ENCODE data around the gene KBTBD6.
"Not testable (repeated sequence)": the region's sequence is repeated elsewhere in the genome, so short reads cannot be mapped to it uniquely, and the experiment has no call there.

Gene KBTBD6

DNA sequence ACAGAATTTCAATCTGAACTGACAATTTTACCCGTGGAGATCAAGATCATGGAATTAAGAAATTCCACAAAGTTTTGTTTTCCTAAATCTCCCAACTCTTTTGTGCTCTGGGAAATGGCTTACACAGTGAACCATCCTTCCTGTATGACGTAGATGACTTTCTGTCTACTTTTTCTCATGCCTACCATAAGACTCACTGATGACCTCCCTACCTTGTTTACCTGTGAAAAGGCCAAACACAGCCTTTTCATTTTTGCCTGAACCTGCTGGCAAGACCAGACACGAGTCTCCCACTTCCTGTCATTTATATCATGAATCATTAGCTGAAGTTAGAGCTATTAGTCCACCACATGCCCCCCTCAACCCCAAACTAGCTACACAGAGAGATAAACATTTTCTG lies 4.6 kb upstream of the KBTBD6 start:
- DNase-seq (ENCODE audit: insufficient read length, low spot score), result no peak
- TF ChIP-seq POLR2AphosphoS5 (IDR thresholded peaks at IDR 0.05; ENCODE audit: low read depth, low read length) (no peak), POU2F2 (IDR thresholded peaks at IDR 0.05; ENCODE audit: low read depth, low read length) (no peak), TAF1 (IDR thresholded peaks at IDR 0.05; ENCODE audit: low read depth, low read length) (no peak), POLR2A (IDR thresholded peaks at IDR 0.05; ENCODE audit: low read depth, low read length) (no peak), PAX5 (IDR thresholded peaks at IDR 0.05; ENCODE audit: insufficient read depth, low read length, severe bottlenecking) (no peak), SPI1 (IDR thresholded peaks at IDR 0.05; ENCODE audit: low read depth, low read length) (no peak)
- FAIRE-seq, result no peak

DNA sequence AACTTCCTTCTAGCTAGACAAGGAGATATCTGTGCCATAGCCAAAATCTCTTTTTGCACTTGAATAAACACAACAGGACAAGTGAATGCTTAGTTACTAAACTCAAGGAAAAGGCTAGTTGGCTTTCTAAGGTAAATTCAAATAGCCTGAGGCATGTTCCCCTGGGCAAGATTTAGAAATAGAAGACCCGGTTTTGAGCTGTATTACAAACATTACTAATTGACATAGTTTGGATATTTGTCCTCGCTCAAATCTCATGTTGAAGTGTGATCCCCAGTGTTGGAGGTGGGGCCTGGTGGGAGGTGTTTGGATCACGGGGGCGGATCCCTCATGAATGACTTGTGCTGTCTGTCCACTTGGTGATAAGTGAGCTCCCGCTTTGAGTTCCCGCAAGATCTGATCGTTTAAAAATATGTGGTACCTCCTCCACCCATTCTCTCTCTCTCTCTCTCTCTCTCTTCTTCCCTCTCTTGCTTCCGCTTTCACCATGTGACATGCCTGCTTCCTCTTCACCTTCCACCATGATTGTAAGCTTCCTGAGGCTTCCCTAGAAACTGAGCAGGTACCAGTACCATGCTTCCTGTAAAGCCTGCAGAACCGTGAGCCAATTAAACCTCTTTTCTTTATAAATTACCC lies 3.9 kb upstream of the KBTBD6 start:
- DNase-seq (ENCODE audit: insufficient read length, low spot score) (no peak), FAIRE-seq (no peak)
- TF ChIP-seq POLR2A (IDR thresholded peaks at IDR 0.05; ENCODE audit: low read depth, low read length), result no peak
- no peak for TF ChIP-seq PAX5 (IDR thresholded peaks at IDR 0.05; ENCODE audit: insufficient read depth, low read length, severe bottlenecking)
- TF ChIP-seq SPI1 (IDR thresholded peaks at IDR 0.05; ENCODE audit: low read depth, low read length), result no peak
- no peak for TF ChIP-seq POU2F2 (IDR thresholded peaks at IDR 0.05; ENCODE audit: low read depth, low read length)
- TF ChIP-seq TAF1 (IDR thresholded peaks at IDR 0.05; ENCODE audit: low read depth, low read length), result no peak
- TF ChIP-seq POLR2AphosphoS5 (IDR thresholded peaks at IDR 0.05; ENCODE audit: low read depth, low read length), result no peak

DNA sequence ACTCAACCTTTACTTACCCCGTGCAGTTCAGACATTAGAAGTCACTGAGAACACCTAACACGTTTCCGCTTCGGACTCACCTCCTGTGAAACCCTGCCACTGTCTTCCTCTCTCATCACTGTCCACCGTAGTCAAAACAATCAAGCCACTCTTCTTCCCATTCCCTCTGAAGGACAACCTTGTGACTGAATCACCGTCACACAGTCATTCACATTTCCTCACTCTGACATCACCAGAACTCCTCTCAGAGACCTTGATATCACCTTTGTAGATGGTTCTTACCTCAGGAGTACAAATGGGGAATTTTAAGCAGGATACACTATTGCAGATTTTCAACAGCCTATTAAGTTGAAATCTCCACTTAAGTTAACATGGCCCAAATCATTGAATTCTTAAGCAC lies 1.3 kb upstream of the KBTBD6 start:
- no peak for DNase-seq (ENCODE audit: insufficient read length, low spot score)
- TF ChIP-seq POLR2A (IDR thresholded peaks at IDR 0.05; ENCODE audit: low read depth, low read length), result no peak
- TF ChIP-seq SPI1 (IDR thresholded peaks at IDR 0.05; ENCODE audit: low read depth, low read length), result no peak
- no peak for TF ChIP-seq POLR2AphosphoS5 (IDR thresholded peaks at IDR 0.05; ENCODE audit: low read depth, low read length)
- no peak for TF ChIP-seq PAX5 (IDR thresholded peaks at IDR 0.05; ENCODE audit: insufficient read depth, low read length, severe bottlenecking)
- TF ChIP-seq POU2F2 (IDR thresholded peaks at IDR 0.05; ENCODE audit: low read depth, low read length), result no peak
- no peak for TF ChIP-seq TAF1 (IDR thresholded peaks at IDR 0.05; ENCODE audit: low read depth, low read length)
- no peak for FAIRE-seq

DNA sequence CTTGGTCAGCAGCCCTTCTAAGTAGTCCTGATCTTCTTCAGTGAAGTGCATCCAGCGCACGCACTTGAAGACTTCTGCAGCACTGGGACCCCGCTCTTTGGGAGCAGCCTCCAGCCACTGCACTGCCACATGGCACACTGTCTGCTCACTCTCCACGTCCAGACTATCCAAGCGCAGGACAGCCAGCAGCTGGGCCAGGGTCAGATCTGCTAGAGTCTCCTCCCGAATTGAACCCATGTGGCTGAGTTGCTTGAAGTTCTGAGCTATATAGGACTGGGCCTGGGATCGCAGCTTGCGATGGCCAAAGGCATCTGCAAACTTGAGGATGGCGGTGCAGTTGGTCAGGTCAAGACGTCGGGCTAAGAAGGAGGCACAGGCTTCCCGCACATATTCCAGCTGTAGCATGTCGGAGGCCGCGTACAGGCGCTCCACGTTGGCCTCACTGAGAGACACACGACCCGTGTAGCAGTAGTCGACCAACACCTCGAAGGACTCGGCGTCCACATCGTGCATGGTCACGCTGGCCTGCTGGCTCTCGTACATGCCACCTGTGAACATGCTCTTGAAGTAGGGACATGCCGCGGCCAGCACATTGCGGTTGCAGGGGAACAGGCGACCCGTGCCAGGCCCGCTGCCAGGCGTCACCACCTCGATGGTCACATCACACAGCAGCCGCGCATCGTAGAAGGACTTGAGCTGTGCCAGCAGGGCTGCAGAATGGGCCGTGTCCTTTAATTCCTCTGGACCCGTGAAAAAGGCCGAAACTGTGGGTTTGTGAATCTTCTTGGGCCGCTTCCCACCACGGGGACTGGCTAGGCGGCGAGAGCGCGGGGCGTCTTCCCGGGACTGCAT lies 716 bp downstream of the KBTBD6 start:
- peak; percentile 26; the same call in 1 of the 2 replicates for TF ChIP-seq POU2F2 (IDR thresholded peaks at IDR 0.05; ENCODE audit: low read depth, low read length)
- FAIRE-seq; DNase-seq (ENCODE audit: insufficient read length, low spot score): not testable (repeated sequence)

GRCh38 chr13:41131189-41131588 lies 1.4 kb downstream of the KBTBD6 start:
- not testable (repeated sequence) for DNase-seq (ENCODE audit: insufficient read length, low spot score)

DNA sequence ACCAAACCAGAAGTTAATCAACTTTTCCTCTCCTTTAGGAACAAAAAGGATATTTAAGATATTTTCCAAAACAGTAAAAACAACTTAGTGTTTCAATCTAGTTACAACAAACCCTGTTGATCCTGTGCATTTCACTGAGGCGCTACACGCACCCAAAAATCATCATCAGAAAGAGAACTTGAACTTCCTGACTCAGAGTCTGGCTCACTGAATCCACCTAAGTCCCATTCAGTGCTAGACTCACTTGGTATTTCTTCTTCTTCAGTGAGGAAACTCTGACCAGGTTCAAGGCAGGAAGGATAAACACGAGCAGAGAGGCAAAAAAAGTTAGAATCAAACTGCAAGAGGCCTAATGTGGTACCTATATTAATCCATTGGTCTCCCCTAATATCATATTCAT lies 2.2 kb downstream of the KBTBD6 start:
- no peak for DNase-seq (ENCODE audit: insufficient read length, low spot score)

More at GRCh38 chr13:41131189-41131588, 1.4 kb downstream of the KBTBD6 start:
- FAIRE-seq, result not testable (repeated sequence)

DNA sequence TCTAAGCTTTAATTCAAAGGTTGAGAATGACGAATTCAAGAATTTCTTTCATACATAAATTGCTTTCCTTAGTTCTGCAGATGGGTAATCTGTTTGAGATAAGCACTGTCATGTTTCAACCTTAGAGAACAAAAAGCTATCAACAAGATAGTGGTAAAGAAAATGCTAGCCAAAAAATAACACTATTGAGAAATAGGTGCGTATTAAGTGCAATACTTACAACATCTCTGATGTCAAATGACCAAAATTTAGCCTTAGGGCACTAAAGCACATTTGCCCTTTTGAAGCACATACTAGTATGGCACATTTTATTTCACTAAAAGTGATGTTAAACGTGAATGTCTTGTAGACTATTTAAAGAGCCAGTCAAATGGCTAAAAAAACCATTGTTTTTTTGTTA lies 4.9 kb downstream of the KBTBD6 start:
- FAIRE-seq (no peak), DNase-seq (ENCODE audit: insufficient read length, low spot score) (no peak)
- TF ChIP-seq PAX5 (IDR thresholded peaks at IDR 0.05; ENCODE audit: insufficient read depth, low read length, severe bottlenecking) (no peak), SPI1 (IDR thresholded peaks at IDR 0.05; ENCODE audit: low read depth, low read length) (no peak), POLR2A (IDR thresholded peaks at IDR 0.05; ENCODE audit: low read depth, low read length) (no peak), POU2F2 (IDR thresholded peaks at IDR 0.05; ENCODE audit: low read depth, low read length) (no peak), POLR2AphosphoS5 (IDR thresholded peaks at IDR 0.05; ENCODE audit: low read depth, low read length) (no peak), TAF1 (IDR thresholded peaks at IDR 0.05; ENCODE audit: low read depth, low read length) (no peak)

More for the DNA sequence above, 2.2 kb downstream of the KBTBD6 start:
- FAIRE-seq, result no peak
- no peak for TF ChIP-seq POLR2AphosphoS5 (IDR thresholded peaks at IDR 0.05; ENCODE audit: low read depth, low read length)
- TF ChIP-seq PAX5 (IDR thresholded peaks at IDR 0.05; ENCODE audit: insufficient read depth, low read length, severe bottlenecking), result no peak
- no peak for TF ChIP-seq TAF1 (IDR thresholded peaks at IDR 0.05; ENCODE audit: low read depth, low read length)
- no peak for TF ChIP-seq SPI1 (IDR thresholded peaks at IDR 0.05; ENCODE audit: low read depth, low read length)
- no peak for TF ChIP-seq POU2F2 (IDR thresholded peaks at IDR 0.05; ENCODE audit: low read depth, low read length)
- TF ChIP-seq POLR2A (IDR thresholded peaks at IDR 0.05; ENCODE audit: low read depth, low read length), result no peak

DNA sequence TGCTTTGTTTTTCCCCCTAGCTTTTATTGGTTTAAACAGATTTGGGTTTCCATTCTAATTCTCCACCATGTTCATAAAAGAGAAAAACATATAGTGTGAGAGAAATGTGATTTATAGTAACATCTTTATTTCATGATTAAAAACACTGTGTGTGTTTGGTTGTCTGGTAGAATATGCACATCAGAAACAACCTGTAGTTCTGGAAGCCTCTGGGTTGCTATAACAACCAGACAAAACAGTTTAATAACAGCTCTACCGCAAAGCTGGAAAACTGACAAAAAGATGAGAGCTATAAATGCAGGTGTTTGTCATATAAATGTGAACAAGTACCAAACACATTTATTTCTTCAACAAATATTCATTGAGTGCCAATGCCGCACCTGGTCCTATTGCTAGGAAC lies 9.8 kb downstream of the KBTBD6 start:
- TF ChIP-seq POLR2AphosphoS5 (IDR thresholded peaks at IDR 0.05; ENCODE audit: low read depth, low read length) (no peak), SPI1 (IDR thresholded peaks at IDR 0.05; ENCODE audit: low read depth, low read length) (no peak), TAF1 (IDR thresholded peaks at IDR 0.05; ENCODE audit: low read depth, low read length) (no peak), PAX5 (IDR thresholded peaks at IDR 0.05; ENCODE audit: insufficient read depth, low read length, severe bottlenecking) (no peak), POU2F2 (IDR thresholded peaks at IDR 0.05; ENCODE audit: low read depth, low read length) (no peak), POLR2A (IDR thresholded peaks at IDR 0.05; ENCODE audit: low read depth, low read length) (no peak)
- no peak for DNase-seq (ENCODE audit: insufficient read length, low spot score)
- FAIRE-seq, result no peak

DNA sequence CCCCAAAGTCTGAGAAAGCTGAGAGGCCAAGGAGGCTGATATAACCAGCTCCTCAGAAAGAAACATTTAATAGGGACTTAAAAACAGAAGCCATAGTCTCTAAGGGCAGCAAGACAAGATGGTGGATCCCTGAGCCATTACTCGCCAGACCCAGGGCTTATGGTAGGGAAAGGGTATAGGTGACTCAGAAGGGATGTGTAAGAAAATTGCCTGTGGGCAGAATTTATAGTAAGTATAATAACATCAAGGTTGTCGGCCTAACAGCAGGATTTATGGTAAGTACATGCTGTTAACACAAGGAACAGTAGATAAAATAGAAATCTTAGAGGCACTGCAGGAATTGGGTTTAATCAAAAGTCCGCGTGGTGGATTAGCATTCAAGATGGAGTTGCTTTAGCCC lies 14.7 kb downstream of the KBTBD6 start:
- FAIRE-seq (no peak), DNase-seq (ENCODE audit: insufficient read length, low spot score) (no peak)

DNA sequence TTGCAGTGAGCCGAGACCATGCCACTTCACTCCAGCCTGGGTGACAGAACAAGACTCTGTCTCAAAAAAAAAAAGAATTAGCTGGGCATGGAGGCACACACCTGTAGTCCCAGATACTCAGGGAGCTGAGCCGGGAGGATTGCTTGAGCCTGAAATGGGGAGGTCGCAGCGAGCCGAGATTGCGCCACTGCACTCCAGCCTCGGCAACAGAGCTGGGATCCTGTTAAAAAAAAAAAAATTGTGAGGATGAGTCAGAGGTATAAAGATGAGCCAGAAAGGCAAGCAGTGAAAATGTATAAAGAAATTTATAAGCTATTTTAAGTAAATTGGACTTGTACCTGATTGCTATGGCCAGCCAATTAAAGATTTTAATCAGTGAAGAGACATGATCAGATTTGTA lies 21.1 kb downstream of the KBTBD6 start:
- TF ChIP-seq SPI1 (IDR thresholded peaks at IDR 0.05; ENCODE audit: low read depth, low read length) (no peak), TAF1 (IDR thresholded peaks at IDR 0.05; ENCODE audit: low read depth, low read length) (no peak), POLR2A (IDR thresholded peaks at IDR 0.05; ENCODE audit: low read depth, low read length) (no peak), POLR2AphosphoS5 (IDR thresholded peaks at IDR 0.05; ENCODE audit: low read depth, low read length) (no peak), PAX5 (IDR thresholded peaks at IDR 0.05; ENCODE audit: insufficient read depth, low read length, severe bottlenecking) (no peak), POU2F2 (IDR thresholded peaks at IDR 0.05; ENCODE audit: low read depth, low read length) (no peak)
- no peak for FAIRE-seq

More for the DNA sequence above, 14.7 kb downstream of the KBTBD6 start:
- TF ChIP-seq POLR2AphosphoS5 (IDR thresholded peaks at IDR 0.05; ENCODE audit: low read depth, low read length) (no peak), POLR2A (IDR thresholded peaks at IDR 0.05; ENCODE audit: low read depth, low read length) (no peak), PAX5 (IDR thresholded peaks at IDR 0.05; ENCODE audit: insufficient read depth, low read length, severe bottlenecking) (no peak), SPI1 (IDR thresholded peaks at IDR 0.05; ENCODE audit: low read depth, low read length) (no peak)

More for the DNA sequence above, 21.1 kb downstream of the KBTBD6 start:
- no peak for DNase-seq (ENCODE audit: insufficient read length, low spot score)
